SH-SY5Y (cell line): ENCODE measurements around the gene LHX4.

Experiments used
- GATA2 ChIP-seq: IDR thresholded peaks from 2 replicates; pipeline ENCODE4 v1.6.1; 2011; ENCODE audit warnings: mild to moderate bottlenecking, low read depth, low read length
- GATA3 ChIP-seq: IDR thresholded peaks from 2 replicates; pipeline ENCODE4 v1.6.1; 2011; ENCODE audit warnings: low read depth, mild to moderate bottlenecking, low read length, moderate library complexity

GRCh38 chr1:180271272-180272255 is 41.5 kb downstream of the LHX4 start:
- no peak for TF ChIP-seq GATA2
- TF ChIP-seq GATA3, result no peak
